GM18498 (cell line): Measurements from ENCODE around the gene CHFR.
"Not testable (repeated sequence)": the region's sequence is repeated elsewhere in the genome, so short reads cannot be mapped to it uniquely, and the experiment has no call there.

Experiments used
- ATAC-seq: cut with Tn5 transposase; IDR thresholded peaks from one replicate; pipeline ENCODE4 v1.9.1; 2021; ENCODE audit warnings: mild to moderate bottlenecking, moderate library complexity; ENCODE audit not compliant: unreplicated experiment

CHFR gene

GRCh38 chr12:132814232-132814631 is 73.2 kb downstream of the CHFR start:
- ATAC-seq: no peak

- no peak for ATAC-seq
These were observed 74.0 kb downstream of the CHFR start for GRCh38 chr12:132813443-132813842.

GRCh38 chr12:132812631-132813305 is 74.6 kb downstream of the CHFR start:
- ATAC-seq: no peak

GRCh38 chr12:132809391-132809790 is 78.0 kb downstream of the CHFR start:
- ATAC-seq: not testable (repeated sequence)

GRCh38 chr12:132807295-132808092 is 79.9 kb downstream of the CHFR start:
- no peak for ATAC-seq

- no peak for ATAC-seq
These were observed 80.5 kb downstream of the CHFR start for GRCh38 chr12:132806857-132807256.

GRCh38 chr12:132804426-132804861 is 83.0 kb downstream of the CHFR start:
- no peak for ATAC-seq

GRCh38 chr12:132803888-132804287 is 83.5 kb downstream of the CHFR start:
- no peak for ATAC-seq

GRCh38 chr12:132803125-132803524 is 84.3 kb downstream of the CHFR start:
- no peak for ATAC-seq

- no peak for ATAC-seq
These were observed 85.7 kb downstream of the CHFR start for GRCh38 chr12:132801741-132802140.

GRCh38 chr12:132798836-132799235 is 88.6 kb downstream of the CHFR start:
- no peak for ATAC-seq

GRCh38 chr12:132797820-132798570 is 89.4 kb downstream of the CHFR start:
- ATAC-seq: no peak

- no peak for ATAC-seq
These were observed 91.6 kb downstream of the CHFR start for GRCh38 chr12:132795847-132796246.

GRCh38 chr12:132791940-132792339 is 95.5 kb downstream of the CHFR start:
- ATAC-seq: not testable (repeated sequence)

GRCh38 chr12:132789099-132789471 is 98.3 kb downstream of the CHFR start:
- ATAC-seq: no peak

- no peak for ATAC-seq
These were observed 98.9 kb downstream of the CHFR start for GRCh38 chr12:132788375-132789098.

GRCh38 chr12:132787877-132788276 is 99.5 kb downstream of the CHFR start:
- no peak for ATAC-seq

- ATAC-seq: no peak
These were observed 101.2 kb downstream of the CHFR start for GRCh38 chr12:132786192-132786591.

GRCh38 chr12:132784580-132784979 is 102.8 kb downstream of the CHFR start:
- ATAC-seq: no peak

- no peak for ATAC-seq
These were observed 103.4 kb downstream of the CHFR start for GRCh38 chr12:132783917-132784531.
